Osteocyte (in vitro differentiated cells): ENCODE measurements around the gene TSPAN33. TPM values are rescaled to one million over a fixed set of nuclear protein-coding genes. Genes with fewer than 3 reads are reported as not detected.
A peak's percentile ranks its signal among the peaks of the same experiment; 100 is the strongest.

ENCODE experiments used
- DNase-seq: peaks from one replicate; pipeline ENCODE4 v3.0.0; 2021; ENCODE audit warnings: mixed read lengths; ENCODE audit not compliant: unreplicated experiment; ENCODE audit errors: extremely low spot score
- H3K27ac Mint-ChIP-seq: one replicate; pipeline ENCODE4 v1.8.0; 2021; ENCODE audit warnings: mild to moderate bottlenecking, mixed read lengths; ENCODE audit not compliant: unreplicated experiment
- H3K27me3 Mint-ChIP-seq: one replicate; pipeline ENCODE4 v1.8.0; 2021; ENCODE audit warnings: mixed read lengths; ENCODE audit not compliant: unreplicated experiment
- H3K36me3 Mint-ChIP-seq: one replicate; pipeline ENCODE4 v1.8.0; 2021; ENCODE audit warnings: mixed read lengths; ENCODE audit not compliant: unreplicated experiment
- H3K4me1 Mint-ChIP-seq: one replicate; pipeline ENCODE4 v1.8.0; 2021; ENCODE audit warnings: mixed read lengths; ENCODE audit not compliant: unreplicated experiment
- H3K4me3 Mint-ChIP-seq: one replicate; pipeline ENCODE4 v1.8.0; 2021; ENCODE audit warnings: mild to moderate bottlenecking, moderate library complexity, mixed read lengths; ENCODE audit not compliant: unreplicated experiment
- H3K9me3 Mint-ChIP-seq: one replicate; pipeline ENCODE4 v1.8.0; 2021; ENCODE audit warnings: mixed read lengths; ENCODE audit not compliant: unreplicated experiment
- total RNA-seq: library from RNA; stranded (reverse); gene quantifications from 2 replicates; pipeline ENCODE4 v1.2.1, GENCODE V29; 2021
- TF ChIP-seq, protein P1 (sequence below): fragments of 200-600 bp; sonication (generic); IDR thresholded peaks from 2 replicates; pipeline ENCODE4 v1.5.0; 2021; ENCODE audit warnings: antibody characterized with exemption, mild to moderate bottlenecking, moderate library complexity

Gene TSPAN33
- total RNA-seq, 1 donor from 2014 or later: 1.2 TPM

DNA sequence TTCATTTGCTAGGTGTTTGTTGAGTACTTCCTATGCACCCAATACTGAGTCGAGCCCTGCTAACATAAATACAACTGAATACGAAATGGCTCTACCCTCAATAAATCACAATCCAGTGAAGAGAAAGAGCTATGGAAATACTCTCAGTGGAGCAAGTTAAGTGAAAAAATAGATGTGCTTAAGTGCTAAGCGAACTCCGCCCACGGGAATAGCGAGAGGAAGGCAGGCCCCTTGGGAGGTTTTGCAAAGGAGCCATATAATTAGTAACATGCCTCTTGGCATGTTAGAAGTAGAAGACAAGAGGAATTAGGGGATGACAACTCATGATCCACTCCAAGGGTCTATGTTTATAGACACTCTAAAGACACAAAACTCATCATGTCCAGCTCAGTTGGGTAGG is 42.8 kb upstream of the TSPAN33 start:
- H3K27me3 Mint-ChIP-seq: peaks cover 37% of the 10 kb centered on the region
- no peak for DNase-seq
- H3K4me3 Mint-ChIP-seq: no peak overlapping the region
- H3K36me3 Mint-ChIP-seq: no peaks in the 10 kb centered on the region
- no peaks in the 10 kb centered on the region for H3K9me3 Mint-ChIP-seq
- H3K27ac Mint-ChIP-seq: no peak overlapping the region
- no peaks in the 10 kb centered on the region for H3K4me1 Mint-ChIP-seq
- TF ChIP-seq, protein P1, sequence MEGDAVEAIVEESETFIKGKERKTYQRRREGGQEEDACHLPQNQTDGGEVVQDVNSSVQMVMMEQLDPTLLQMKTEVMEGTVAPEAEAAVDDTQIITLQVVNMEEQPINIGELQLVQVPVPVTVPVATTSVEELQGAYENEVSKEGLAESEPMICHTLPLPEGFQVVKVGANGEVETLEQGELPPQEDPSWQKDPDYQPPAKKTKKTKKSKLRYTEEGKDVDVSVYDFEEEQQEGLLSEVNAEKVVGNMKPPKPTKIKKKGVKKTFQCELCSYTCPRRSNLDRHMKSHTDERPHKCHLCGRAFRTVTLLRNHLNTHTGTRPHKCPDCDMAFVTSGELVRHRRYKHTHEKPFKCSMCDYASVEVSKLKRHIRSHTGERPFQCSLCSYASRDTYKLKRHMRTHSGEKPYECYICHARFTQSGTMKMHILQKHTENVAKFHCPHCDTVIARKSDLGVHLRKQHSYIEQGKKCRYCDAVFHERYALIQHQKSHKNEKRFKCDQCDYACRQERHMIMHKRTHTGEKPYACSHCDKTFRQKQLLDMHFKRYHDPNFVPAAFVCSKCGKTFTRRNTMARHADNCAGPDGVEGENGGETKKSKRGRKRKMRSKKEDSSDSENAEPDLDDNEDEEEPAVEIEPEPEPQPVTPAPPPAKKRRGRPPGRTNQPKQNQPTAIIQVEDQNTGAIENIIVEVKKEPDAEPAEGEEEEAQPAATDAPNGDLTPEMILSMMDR: no peak

DNA sequence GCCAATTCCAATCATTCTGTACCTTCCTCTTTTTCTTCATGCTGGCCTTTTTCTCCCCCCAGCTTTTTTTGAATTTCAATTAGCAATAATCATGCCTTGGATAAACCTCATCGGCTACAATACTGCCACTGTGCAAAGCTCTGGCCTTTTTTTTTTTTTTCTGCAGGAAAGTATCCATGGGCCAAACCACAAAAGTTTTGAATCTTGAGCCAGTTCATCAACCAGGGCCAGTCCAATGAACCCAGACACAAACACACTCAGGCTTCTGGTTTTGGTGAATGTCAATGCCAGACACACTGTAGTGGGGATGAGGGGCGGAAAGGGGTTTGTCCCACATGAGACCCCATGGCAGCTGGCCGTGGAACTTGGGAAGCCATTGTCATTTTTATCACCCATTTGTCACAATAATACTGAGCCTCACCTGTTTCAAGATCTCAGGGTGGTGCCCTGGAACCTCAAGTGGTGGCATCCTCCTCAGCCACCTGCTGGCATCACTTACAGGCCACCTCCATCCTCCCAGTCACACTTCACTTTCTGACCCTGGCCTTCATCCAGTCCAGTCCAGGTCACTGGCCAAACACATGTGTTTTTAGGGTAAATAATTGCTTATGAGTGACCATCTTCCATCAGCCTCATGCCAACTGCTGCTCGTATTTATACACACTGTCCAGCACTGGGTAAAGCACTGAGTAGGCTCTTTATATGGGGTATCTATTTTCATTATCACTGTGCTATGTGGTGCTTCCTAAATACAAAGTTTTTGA is 40.8 kb upstream of the TSPAN33 start:
- DNase-seq: no peak
- Mint-ChIP-seq H3K4me3 (no peak overlapping the region), H3K27ac (no peak overlapping the region), H3K9me3 (no peaks in the 10 kb centered on the region), H3K36me3 (no peaks in the 10 kb centered on the region), H3K4me1 (no peaks in the 10 kb centered on the region), H3K27me3 (peaks cover 38% of the 10 kb centered on the region)
- TF ChIP-seq, protein P1: no peak

DNA sequence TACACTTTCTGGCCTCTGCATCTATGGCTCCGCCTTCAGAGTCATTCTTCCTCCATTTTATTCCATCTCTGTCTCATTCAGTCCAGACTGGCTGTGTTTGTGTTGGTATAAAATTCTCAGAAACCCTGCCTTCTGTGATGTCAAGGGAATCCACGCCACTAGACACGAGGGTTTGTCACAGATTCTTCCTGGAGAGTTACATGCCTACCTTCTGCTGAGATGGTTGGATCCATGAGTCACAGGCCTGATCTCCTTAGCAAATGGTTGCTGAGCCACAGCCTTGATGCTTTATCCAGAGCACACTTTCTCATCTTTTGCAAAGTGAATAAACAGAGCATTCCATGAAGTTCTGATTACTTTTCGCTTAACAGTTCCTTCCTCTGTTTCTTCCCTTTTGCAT is 35.9 kb upstream of the TSPAN33 start:
- Mint-ChIP-seq H3K27ac (no peak overlapping the region), H3K36me3 (no peaks in the 10 kb centered on the region), H3K4me1 (peaks cover 6% of the 10 kb centered on the region), H3K4me3 (no peak overlapping the region), H3K27me3 (peaks cover 37% of the 10 kb centered on the region), H3K9me3 (no peaks in the 10 kb centered on the region)
- no peak for DNase-seq
- TF ChIP-seq, protein P1: no peak

GRCh38 chr7:129110258-129110981 is 34.1 kb upstream of the TSPAN33 start:
- DNase-seq: no peak
- H3K27ac Mint-ChIP-seq: peak overlapping the region; percentile 31
- TF ChIP-seq, protein P1: no peak
- H3K27me3 Mint-ChIP-seq: peaks cover 42% of the 10 kb centered on the region
- no peaks in the 10 kb centered on the region for H3K36me3 Mint-ChIP-seq
- H3K4me1 Mint-ChIP-seq: peaks cover 6% of the 10 kb centered on the region
- no peaks in the 10 kb centered on the region for H3K9me3 Mint-ChIP-seq
- no peak overlapping the region for H3K4me3 Mint-ChIP-seq

DNA sequence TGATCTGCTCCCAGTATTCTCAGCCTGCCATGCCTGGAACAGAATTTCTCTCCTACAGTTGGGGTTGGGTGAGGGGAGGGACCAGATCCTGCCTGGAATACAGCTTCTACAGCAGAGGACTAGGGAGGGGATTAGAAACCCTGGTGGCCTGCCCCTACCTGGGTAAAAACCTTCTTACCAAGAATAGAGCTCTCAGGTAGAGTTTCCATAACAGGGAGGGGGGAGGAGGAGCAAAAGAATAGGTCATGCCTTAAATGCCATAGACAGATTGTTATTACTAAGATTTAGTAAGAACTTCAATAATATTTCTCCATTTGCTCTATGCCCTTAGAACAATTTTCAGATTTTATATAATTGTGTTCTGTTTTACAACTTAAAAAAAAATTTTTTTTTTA is 33.5 kb upstream of the TSPAN33 start:
- Mint-ChIP-seq H3K9me3 (no peaks in the 10 kb centered on the region), H3K4me3 (no peak overlapping the region), H3K27me3 (peaks cover 43% of the 10 kb centered on the region), H3K4me1 (peaks cover 9% of the 10 kb centered on the region), H3K27ac (peak overlapping the region; percentile 31), H3K36me3 (no peaks in the 10 kb centered on the region)
- TF ChIP-seq, protein P1: no peak
- DNase-seq: no peak
